ENCODE results near the gene TFCP2L1.
A peak's percentile ranks its signal among the peaks of the same experiment; 100 is the strongest.

Gene TFCP2L1

DNA sequence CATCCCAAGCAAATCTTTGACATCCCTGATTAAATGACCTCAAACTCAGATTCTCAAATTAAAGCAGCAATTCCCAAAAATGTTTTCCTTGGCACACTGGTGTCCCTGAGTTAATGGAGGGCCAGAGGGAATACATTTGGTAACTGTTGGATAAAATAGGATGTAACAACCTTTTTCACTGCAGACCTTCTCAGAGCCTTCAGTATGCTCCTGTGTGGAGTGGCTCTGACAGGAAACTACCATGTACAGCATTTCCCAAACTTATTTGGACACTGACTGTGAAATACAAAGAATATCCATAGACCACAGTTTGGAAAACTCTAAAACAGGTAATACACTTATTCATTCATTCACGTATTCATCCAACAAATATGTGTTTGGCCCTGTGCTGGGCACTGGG is 91.8 kb downstream of the TFCP2L1 start:
- DNase-seq: no peak

DNA sequence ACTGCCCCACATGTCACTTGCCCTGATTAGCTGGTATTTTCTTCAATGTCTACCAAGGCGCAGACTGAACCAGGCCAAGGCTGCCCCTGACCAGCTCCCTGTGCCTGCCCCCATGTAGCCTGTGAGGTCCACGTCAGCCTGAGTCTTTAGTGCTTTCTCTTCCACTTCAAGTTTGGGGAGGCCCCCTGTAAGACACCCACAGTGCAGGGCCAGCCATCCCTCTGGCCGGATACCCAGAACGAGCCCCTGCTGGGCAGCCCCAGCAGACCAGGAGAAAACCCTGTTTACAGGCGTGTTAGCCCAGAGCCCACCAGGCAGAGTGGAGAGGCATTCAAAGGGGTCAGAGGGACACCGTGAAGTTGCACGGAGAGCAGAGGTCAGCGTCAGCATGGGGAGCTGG is 92.4 kb downstream of the TFCP2L1 start:
- peak; percentile 28 for DNase-seq

DNA sequence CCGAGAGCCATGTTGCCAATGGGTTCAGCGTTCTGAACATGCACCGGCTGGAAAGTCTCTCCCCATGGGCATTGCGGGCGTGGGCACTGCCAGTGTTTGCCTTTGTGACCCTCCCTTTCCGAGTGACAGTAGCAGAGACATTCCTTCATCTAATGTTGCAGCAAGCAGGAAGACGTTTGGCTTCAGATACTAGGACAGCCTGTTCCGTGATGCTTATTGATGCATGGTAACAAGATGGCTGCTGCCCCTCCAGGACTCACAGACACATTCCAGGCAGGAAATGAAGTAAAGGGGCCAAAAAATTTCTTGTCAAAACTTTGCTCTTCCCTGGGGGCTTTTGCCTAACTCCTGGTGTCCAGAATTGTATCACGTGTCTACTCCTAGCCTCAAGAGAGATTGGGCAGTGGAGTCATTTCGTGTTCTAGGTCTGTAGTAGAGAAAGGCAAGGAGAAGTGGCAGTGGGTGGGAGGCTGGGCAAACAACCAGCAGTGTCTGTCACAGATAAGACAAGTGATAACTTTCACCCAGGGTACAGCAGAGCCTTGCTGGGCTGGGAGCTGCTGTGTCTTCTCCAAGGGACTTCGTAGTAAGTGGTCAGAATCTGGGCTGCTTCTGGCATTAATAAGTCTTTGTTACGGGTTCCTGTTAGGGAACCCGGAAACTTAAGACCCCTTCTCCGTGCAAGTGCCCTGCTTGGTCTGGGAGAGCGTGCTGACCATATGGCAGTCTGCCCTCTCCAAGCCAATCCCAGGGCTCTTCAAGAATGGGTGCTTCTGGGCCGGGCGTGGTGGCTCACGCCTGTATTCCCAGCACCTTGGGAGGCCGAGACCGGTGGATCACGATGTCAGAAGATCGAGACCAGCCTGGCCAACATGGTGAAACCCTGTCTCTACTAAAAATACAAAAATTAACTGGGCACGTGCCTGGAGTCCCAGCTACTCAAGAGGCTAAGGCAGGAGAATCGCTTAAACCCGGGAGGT is 93.5 kb downstream of the TFCP2L1 start:
- peak; percentile 39 for DNase-seq

DNA sequence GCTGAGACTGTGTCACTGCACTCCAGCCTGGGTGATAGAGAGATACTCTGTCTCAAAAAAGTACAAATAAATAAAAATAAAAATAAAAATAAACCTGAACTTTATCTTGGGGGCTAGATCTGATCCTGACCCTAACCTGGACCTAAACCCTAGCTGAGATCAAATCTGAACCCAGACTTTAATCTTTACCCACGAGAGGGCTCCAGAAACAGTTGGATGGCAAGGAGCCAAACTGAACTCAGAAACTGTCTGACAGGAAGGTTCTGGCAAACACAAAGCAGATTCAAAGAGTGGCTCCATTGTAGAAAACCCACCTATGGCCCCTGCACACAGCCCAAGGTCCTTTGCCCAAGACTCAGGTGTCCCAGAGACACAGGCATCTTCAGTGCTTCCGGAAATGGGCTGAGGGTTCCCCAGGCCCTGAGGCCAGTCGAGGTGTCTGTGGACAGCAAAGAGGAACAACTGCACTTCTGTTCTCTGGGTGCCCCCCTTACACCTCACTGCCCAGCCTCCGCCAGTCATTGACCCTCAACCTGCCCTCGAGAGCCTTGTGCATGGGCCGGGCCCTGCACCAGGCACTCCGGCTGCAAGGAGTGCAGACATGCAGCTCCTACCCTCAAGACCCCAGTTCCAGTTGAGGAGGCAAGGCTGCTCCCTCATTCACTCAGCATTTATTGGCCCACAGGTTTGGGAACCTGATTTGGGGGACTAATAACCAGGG is 95.2 kb downstream of the TFCP2L1 start:
- DNase-seq: peak; percentile 48

DNA sequence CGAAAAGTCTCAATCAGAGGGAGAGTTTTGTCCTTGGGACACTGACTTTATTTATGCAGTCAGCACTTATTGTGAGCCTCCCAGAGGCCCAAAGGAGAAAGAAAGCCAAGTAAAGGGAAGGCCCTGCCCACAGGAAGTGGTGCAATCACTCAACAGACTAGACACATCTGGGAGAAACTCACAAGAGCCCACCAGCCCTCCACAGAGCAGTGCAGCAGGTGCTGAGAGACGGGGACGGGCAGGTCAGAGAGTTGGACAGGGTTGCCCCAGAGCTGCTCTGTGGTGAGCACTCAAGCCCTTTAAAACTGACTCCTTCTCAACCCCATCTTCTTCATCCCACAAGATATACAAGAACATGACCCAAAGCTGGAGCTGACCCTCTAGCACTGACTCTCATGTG is 96.0 kb downstream of the TFCP2L1 start:
- no peak for DNase-seq

DNA sequence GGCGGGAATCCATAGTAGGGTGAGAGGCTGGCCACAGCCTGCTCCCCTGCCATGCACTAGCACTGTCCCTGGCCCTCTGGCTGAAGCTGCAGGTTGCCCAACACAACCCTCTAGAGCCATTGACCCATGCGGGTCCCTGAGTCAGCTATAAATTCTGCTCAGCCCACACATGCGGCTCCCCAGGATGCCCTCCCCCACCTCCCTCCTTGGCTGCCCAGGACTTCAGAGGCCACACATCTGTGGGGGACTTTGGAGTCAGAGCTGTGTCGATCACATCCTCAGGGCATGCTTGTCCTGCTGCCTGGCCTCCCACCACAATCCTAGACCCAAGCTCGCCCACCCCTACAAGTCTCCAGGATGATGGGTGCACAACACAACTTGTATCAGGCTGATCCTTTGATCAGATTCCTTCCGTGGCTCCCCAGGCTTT is 97.0 kb downstream of the TFCP2L1 start:
- no peak for DNase-seq

DNA sequence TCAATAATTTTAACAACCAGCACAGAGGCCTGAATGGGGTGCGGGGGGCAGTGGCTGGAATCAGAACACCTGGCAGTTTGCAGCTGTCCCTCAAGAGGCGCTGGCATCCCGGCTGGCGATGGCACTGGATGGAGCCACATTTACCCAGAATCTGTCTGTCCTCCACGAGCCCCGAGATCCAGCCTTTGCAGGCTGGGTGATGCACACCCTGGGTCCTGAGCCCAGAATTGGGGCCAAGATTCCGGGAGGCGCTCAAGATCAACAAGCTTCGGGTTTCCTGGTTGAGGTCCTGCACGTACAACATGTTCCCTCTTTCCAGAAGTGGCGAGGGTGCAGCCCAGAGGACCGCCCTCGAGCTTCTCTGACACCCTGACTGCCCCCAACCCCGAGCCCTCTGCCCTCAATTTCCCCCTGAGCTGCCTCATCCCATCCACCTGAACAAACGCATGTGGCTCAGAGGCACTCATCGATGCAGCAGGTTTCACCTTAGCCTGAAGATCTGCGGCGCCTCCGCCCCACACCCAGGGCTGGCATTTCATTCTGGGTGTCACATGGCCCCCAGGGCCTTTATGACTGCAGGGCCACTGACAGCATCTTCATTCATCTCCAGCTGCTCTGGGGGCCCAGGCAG is 97.5 kb downstream of the TFCP2L1 start:
- no peak for DNase-seq

DNA sequence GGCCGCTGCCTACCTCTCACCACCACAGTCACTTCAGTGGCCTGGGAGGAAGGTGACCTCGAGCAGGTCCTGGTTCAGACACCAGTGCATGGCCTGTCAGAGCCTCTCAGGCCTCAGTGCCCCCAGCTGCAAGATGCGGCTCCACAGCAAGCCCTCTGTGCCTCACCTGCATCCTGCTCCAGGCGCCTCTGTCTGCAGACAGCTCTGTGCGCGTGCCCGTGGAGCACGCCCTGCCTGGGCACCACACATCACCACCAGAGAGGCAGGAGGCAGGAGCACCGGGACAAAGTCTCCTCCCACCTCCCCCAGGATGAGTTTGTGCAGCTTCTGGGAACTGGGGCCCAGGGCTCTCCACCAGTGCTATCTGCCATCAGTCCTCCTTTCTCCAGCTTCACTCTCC is 98.7 kb downstream of the TFCP2L1 start:
- no peak for DNase-seq

DNA sequence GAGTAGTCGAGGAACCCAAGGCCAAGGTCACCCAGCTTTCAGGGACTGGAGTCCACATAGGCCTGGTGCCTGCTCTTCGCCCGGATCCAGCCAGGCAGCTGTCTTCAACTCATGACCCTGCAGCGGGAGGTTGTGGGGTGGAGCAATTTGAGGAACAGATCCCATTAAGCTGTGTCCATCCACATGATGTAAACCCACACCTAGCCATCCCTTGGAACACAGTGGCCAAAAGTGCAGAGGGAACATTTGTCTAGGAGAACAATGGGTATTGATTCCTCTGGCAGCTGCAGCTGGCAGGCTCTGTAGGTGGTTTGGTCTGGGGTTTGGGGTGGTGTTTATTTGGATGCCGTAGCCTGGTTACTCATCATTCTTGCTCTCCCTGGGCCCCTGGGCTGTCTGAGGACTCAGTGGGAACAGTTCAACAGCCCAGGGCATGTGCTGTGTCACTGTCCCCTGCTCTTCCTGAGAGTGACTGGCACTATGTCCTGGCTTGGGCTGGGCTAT is 99.4 kb downstream of the TFCP2L1 start:
- no peak for DNase-seq

DNA sequence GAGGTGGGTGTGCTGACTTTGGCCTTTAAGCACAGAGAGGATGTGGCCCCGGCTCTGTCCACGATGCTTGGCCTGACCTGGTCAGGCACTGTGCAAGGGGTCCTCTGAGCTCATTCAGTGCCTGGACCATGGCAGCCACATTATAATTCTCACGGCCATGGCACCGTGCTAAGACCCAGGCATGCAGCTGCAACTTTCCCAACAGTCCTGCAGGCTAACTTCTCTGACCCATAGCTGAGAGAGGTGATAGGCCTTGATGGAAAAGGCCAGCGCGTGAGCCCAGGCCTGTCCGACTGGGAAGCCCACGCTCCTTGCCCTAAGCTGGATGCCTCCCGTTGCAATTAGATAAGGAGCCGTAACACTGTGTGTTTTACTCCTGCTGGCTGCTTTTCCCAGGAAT is 99.9 kb downstream of the TFCP2L1 start:
- no peak for DNase-seq

DNA sequence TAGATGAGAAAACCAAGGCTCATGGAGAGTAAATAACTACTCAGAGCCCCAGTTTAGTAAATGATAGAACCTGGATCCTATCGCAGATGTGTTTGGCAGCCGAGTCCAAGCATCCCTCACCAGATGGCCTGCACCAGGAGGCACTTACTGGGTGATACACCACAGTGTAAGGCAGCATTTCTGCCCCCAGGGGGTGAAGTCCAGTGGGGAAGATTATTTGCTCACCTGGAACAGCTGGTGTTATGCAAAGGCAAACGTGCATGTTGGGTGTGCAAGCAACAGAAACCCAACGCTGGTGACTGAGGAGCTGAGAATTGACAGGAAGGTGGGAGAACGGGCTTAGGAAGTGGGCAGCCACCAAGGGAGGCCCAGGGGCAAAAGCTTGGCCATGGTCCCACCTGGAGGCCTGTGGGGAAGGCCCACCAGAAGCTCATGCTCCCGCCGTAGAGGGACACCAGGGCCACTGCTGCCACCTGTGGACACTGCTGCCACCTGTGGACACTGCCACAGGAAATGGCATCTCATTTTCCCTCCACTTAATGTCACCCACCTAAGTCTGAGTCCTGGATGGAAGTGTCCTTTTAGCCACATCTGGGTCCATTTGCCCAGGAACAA is 100.6 kb downstream of the TFCP2L1 start:
- DNase-seq: no peak

DNA sequence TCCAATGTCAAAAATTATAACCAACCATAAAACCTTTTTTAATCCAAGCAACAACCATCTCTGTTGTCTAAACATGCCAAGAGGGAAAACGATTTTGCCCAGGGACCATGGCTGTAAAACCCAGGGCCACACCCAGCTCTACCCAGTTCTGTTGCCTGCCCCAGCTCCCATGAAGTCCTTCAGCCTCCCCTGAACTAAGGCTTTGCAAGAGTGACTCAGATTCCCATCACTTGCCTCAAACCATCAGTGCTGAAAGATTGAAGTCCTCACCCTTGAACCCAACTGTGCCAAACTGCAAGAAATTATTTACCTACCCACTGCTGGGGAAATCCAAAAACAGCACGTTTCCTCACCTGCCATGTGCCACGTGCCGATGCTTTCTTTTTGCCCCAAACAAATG is 102.5 kb downstream of the TFCP2L1 start:
- no peak for DNase-seq

DNA sequence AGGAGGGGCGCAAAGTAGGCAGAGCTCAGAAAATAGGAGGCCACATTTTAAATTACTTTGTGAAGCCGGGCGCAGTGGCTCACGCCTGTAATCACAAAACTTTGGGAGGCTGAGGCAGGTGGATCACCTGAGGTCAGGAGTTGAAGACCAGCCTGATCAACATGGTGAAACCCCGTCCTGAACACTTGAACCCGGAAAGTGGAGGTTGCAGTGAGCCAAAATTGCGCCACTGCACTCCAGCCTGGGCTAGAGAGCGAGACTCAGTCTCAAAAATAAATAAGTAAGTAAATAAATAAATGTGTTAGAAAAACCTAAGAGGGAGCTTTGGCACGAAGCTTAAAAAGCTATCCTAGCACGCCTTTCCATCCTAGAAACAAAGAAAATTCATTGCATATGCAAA is 105.5 kb downstream of the TFCP2L1 start:
- no peak for DNase-seq

DNA sequence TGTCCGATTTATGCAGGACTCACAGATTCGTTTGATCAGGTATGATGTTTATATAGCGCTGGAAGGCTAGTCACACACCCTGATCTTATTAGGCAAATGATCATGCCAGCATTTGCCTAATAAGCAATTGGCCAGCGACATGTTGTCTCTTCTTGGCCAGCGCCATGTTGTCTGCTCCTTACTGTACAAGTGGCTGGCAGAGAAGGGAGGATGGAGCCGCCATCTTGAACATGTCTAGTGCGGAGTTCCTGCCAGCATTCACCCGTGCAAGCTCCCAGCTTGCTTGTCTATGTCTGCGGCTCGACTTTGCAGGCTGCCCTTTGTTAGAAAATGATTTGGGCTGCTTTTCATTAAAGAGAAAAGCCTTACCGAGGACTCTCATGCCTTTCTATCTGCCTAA is 106.3 kb downstream of the TFCP2L1 start:
- no peak for DNase-seq

DNA sequence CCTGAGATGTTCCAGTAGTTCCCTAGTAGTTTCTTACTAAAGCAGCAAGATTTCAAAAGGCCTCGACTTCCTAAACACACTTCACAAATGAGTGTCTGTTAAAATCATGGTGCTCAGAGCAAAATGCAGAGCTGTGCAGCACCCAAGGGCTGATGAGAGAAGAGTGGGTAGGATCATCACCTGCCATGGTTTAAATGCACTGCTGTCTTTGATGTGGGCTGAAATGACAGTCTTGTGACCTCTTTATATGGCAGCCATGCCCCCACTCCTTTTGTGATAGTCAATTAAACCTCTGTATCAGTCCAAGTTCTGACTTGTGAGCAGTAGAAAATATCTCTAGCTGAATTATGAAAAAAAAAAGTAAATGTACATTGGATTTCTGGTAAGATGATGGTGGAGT is 107.1 kb downstream of the TFCP2L1 start:
- DNase-seq: no peak

DNA sequence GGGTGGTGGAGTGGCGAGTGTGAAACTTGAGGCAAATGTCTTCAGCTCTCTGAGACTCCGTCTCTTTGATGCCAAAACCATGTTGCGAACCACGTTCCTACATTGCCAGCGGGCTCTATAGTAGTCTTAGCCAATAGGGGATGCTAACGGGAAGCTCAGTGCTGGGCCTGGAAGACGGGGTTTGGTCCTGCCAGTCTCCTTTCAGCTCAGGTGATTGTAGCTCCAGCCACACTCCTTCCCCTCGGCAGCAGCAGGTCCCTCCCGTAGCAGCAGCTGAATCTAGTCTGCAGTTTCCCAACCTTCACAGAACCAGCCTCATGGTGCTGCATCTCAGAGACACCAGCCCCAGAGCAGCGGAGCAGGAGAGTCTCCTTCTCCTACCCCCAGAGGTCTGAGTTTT is 109.7 kb downstream of the TFCP2L1 start:
- DNase-seq: no peak

DNA sequence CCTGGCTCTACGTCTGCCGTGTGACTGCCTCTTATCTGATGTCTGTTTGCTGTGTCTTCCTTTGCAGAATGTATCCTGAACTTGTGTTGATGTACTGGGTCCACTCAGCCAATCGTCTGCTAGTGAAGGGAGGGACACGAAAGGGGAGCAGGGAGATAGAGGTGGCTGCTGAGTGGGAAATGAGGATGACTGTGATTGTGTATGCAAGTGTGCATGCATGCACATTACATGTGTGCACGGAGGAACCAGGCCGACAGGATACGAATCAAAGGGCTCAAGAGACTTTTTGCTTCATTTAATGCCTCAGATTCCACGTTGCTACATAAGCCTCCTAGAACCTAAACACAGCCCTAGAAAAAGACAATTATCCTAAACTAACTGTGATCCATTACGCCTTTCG is 111.2 kb downstream of the TFCP2L1 start:
- no peak for DNase-seq

DNA sequence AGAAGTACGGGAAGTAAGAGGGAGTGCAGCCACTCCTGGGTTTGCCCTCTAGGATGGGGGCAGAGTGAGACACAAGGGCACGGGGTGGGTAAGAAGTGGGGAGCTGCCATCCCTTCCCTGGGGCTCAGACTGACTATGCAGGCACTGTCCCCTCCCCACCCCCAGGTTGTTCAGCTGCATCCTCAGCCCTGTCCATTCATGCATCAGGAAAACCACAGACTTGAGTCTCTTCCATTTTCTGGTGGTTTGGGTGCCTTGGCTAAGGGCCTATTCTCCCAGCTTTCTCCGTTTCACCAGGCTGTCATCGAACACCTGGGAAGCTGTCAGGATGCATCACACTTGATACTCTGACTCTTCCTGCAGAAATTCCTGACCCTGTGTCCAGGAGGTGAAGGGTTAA is 111.9 kb downstream of the TFCP2L1 start:
- no peak for DNase-seq

DNA sequence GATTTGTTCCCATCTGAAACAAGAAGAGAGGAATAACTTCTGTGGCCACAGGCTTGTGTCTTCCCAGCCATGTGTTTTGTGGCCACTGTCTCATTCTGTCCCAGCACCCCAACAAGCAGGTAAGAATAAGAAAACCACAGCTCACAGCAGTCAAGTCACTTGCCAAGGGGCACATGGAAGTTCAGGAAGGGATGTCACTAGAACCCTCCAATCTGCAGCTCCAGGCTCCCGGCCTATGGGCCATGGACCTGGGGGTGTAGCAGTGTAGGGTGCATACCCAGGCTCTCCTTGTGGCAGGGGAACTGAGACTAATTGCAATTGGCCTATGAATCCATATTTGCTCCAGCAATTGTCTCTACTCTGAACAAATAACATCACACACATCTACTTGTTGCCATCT is 112.5 kb downstream of the TFCP2L1 start:
- DNase-seq: no peak

DNA sequence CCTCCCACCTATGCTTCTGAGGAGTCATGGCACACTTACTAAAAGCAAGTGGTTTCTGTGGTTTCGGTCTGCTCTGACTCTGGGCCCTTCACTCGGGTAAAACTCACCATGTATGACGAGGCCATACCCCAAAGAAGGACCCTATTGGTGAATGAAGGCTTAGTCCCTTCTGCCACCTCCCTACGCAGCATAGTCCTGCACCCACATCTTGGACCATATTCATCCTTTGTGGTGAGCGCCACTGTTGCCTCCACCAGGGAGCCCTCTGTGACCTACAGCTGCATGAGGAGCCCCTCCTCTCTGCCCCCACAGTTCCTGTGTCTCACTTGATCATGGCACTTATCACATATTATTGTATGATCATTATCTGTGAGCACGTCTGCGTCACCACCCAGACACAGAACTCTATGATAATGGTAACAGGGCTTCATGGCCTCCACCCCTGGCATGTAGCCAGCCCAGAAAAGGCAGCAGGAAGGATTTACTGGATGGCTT is 113.3 kb downstream of the TFCP2L1 start:
- no peak for DNase-seq

DNA sequence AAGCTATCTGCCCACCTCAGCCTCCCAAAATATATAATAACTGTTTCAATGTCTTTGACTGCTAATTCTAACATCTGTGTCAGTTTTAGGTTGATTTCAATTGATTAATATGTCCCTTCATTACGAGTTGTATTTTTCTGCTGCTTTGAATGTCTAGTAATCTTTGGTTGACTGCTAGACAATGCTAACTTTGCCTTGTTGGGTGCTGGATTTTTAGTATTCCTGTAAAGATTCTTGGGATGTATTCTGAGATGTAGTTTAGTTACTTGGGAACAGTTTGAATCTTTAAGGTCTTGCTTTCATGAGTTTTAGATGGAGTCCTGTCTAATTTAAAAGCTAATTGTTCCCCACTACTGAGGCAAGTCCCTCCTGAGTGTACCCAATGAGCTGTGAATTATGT is 114.4 kb downstream of the TFCP2L1 start:
- DNase-seq: no peak

DNA sequence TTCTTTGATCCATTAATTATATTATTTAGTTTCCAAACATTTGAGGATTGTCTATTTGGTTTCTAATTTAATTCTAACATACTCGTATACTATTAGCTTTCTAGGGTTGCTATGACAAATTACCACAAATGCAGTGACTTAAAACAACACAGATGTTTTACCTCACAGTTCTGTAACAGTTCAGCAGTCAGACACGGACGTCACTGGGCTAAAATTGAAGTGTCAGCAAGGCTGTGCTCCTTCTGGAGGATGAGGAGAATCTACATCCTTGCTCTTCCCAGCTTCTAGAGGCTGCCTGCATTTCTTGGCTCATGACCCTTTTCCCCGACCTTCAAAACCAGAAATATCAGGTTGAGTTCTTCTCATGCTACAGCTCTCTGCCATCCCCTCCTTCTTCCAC is 117.6 kb downstream of the TFCP2L1 start:
- DNase-seq: no peak

Measured in activated effector memory CD4-positive, alpha-beta T cell treated with anti-CD3 and anti-CD28 coated beads, Interleukin-2, amount 50 U/mL, for 16 hours (primary cell).